GM18508 (cell line): ENCODE results near the gene MVK.

Source experiments
- ATAC-seq: cut with Tn5 transposase; IDR thresholded peaks from one replicate; pipeline ENCODE4 v1.9.1; 2021; ENCODE audit warnings: moderate number of reproducible peaks; ENCODE audit not compliant: insufficient read depth, unreplicated experiment

The MVK gene

GRCh38 chr12:109625749-109626377 is 52.3 kb downstream of the MVK start:
- no peak for ATAC-seq

GRCh38 chr12:109626378-109627115 is 53.0 kb downstream of the MVK start:
- no peak for ATAC-seq

- no peak for ATAC-seq
These were observed 54.0 kb downstream of the MVK start for GRCh38 chr12:109627633-109628032.

GRCh38 chr12:109630107-109630506 is 56.5 kb downstream of the MVK start:
- no peak for ATAC-seq

- ATAC-seq: no peak
These were observed 57.2 kb downstream of the MVK start for GRCh38 chr12:109630815-109631214.

GRCh38 chr12:109631302-109631701 is 57.7 kb downstream of the MVK start:
- ATAC-seq: no peak

- ATAC-seq: no peak
These were observed 58.2 kb downstream of the MVK start for GRCh38 chr12:109631751-109632150.

- ATAC-seq: no peak
These were observed 58.7 kb downstream of the MVK start for GRCh38 chr12:109632342-109632741.

- no peak for ATAC-seq
These were observed 62.1 kb downstream of the MVK start for GRCh38 chr12:109635717-109636116.

- ATAC-seq: no peak
These were observed 63.8 kb downstream of the MVK start for GRCh38 chr12:109637348-109637747.

GRCh38 chr12:109637996-109638395 is 64.4 kb downstream of the MVK start:
- ATAC-seq: no peak

- no peak for ATAC-seq
These were observed 65.1 kb downstream of the MVK start for GRCh38 chr12:109638735-109639134.

- ATAC-seq: no peak
These were observed 65.7 kb downstream of the MVK start for GRCh38 chr12:109639151-109639872.

- ATAC-seq: no peak
These were observed 67.4 kb downstream of the MVK start for GRCh38 chr12:109640961-109641360.

GRCh38 chr12:109641422-109641821 is 67.8 kb downstream of the MVK start:
- no peak for ATAC-seq

GRCh38 chr12:109642506-109643132 is 69.0 kb downstream of the MVK start:
- ATAC-seq: no peak

GRCh38 chr12:109645194-109645593 is 71.6 kb downstream of the MVK start:
- no peak for ATAC-seq

- ATAC-seq: no peak
These were observed 72.1 kb downstream of the MVK start for GRCh38 chr12:109645708-109646107.
